Subcutaneous abdominal adipose tissue (tissue), 5 donors: ENCODE data around the gene FFAR2.

Source experiments
- H3K27ac ChIP-seq: one replicate; pipeline ENCODE4 v1.7.0; 2013; ENCODE audit warnings: low read depth, mild to moderate bottlenecking, inconsistent platforms, low read length, moderate library complexity
- H3K27me3 ChIP-seq, 5 donors: one replicate each; pipeline ENCODE4 v1.7.0; 2013; ENCODE audit warnings: low read length in 5 of 5, inconsistent platforms in 1 of 5; ENCODE audit not compliant: control insufficient read depth in 5 of 5, insufficient read depth in 4 of 5
- H3K36me3 ChIP-seq, 5 donors: one replicate each; pipeline ENCODE4 v1.7.0; 2013; ENCODE audit warnings: low read length in 5 of 5; ENCODE audit not compliant: control insufficient read depth in 5 of 5, insufficient read depth in 5 of 5
- H3K4me1 ChIP-seq, 5 donors: one replicate each; pipeline ENCODE4 v1.7.0; 2013; ENCODE audit warnings: low read length in 5 of 5, mild to moderate bottlenecking in 3 of 5, moderate library complexity in 1 of 5; ENCODE audit not compliant: control insufficient read depth in 5 of 5, insufficient read depth in 5 of 5
- H3K4me3 ChIP-seq, 5 donors: one replicate each; pipeline ENCODE4 v1.7.0; 2013; ENCODE audit warnings: low read length in 5 of 5, low read depth in 1 of 5
- H3K9ac ChIP-seq, 5 donors: one replicate each; pipeline ENCODE4 v1.7.0; 2013; ENCODE audit warnings: low read length in 5 of 5, mild to moderate bottlenecking in 4 of 5, moderate library complexity in 3 of 5
- H3K9me3 ChIP-seq, 5 donors: one replicate each; pipeline ENCODE4 v1.7.0; 2013; ENCODE audit warnings: low read length in 5 of 5; ENCODE audit not compliant: control insufficient read depth in 5 of 5
- donor health status: healthy.
- donor health status: healthy.
- donor health status: healthy.
- donor health status: healthy.
- donor health status: healthy.

FFAR2 gene

GRCh38 chr19:35495107-35496064 lies 47.3 kb downstream of the FFAR2 start:
- Histone ChIP-seq H3K27ac (no peak overlapping the region), H3K4me3 (peak overlapping the region in 1 of 5 donors; percentile 25), H3K27me3 (peaks cover 0 to 14% (median 3%) of the 10 kb centered on the region in 5 donors), H3K4me1 (peaks cover 0 to 8% (median 6%) of the 10 kb centered on the region in 5 donors), H3K9me3 (no peaks in the 10 kb centered on the region), H3K36me3 (no peaks in the 10 kb centered on the region), H3K9ac (no peak overlapping the region)

GRCh38 chr19:35497406-35497805 lies 49.3 kb downstream of the FFAR2 start:
- no peak overlapping the region for H3K4me3 ChIP-seq
- peaks cover 0 to 9% (median 7%) of the 10 kb centered on the region in 5 donors for H3K27me3 ChIP-seq
- H3K9me3 ChIP-seq, result no peaks in the 10 kb centered on the region
- no peak overlapping the region for H3K27ac ChIP-seq
- H3K9ac ChIP-seq, result no peak overlapping the region
- H3K4me1 ChIP-seq, result peaks cover 0 to 8% (median 6%) of the 10 kb centered on the region in 5 donors
- H3K36me3 ChIP-seq, result no peaks in the 10 kb centered on the region

DNA sequence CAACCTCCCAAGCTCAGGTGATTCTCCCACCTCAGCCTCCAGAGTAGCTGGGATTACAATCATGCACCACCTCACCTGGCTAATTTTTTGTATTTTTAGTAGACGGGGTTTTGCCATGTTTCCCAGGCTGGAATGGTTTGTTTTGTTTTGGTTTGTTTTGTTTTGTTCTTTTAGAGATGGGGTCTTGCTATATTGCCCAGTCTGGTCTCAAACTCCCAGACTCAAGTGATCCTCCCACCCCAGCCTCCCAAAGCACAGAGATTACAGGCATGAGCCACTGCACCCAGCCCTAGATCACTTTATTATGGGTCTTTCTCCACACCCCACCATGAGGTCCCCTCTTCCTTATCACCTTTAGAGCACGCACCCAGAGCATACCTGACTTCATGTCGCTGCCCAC lies 50.2 kb downstream of the FFAR2 start:
- H3K27me3 ChIP-seq, result peaks cover 0 to 8% (median 6%) of the 10 kb centered on the region in 5 donors
- H3K4me3 ChIP-seq, result no peak overlapping the region
- peaks cover 0 to 8% (median 6%) of the 10 kb centered on the region in 5 donors for H3K4me1 ChIP-seq
- H3K9me3 ChIP-seq, result no peaks in the 10 kb centered on the region
- no peaks in the 10 kb centered on the region for H3K36me3 ChIP-seq
- no peak overlapping the region for H3K9ac ChIP-seq
- H3K27ac ChIP-seq, result no peak overlapping the region

GRCh38 chr19:35498984-35499527 lies 51.0 kb downstream of the FFAR2 start:
- no peak overlapping the region for H3K27ac ChIP-seq
- no peaks in the 10 kb centered on the region for H3K9me3 ChIP-seq
- H3K27me3 ChIP-seq, result peaks cover 0 to 9% (median 7%) of the 10 kb centered on the region in 5 donors
- H3K36me3 ChIP-seq, result no peaks in the 10 kb centered on the region
- no peak overlapping the region for H3K4me3 ChIP-seq
- H3K9ac ChIP-seq, result no peak overlapping the region
- H3K4me1 ChIP-seq, result peaks cover 0 to 8% (median 6%) of the 10 kb centered on the region in 5 donors

DNA sequence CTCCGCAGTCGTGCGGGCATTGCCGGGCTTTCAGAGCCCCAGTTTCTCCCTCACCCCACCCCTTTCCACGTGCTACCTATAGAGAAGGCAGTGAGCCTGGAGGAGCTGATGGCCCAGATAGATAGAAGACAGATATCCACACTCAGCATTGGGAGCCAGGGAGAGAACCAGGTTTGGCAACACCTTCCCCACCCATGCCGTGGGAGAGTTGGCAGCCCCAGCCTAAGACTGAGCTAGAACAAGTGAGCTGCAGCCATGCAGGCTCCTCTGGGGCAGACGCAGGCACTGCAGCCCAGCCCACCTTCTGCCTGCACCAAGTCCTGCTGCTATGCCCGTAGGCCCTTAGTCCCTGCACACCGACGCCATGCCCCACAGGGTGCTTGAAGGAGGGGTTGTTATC lies 52.6 kb downstream of the FFAR2 start:
- Histone ChIP-seq H3K27ac (no peak overlapping the region), H3K4me3 (no peak overlapping the region), H3K9ac (no peak overlapping the region), H3K4me1 (peaks cover 0 to 1% (median 0%) of the 10 kb centered on the region in 5 donors), H3K36me3 (no peaks in the 10 kb centered on the region), H3K9me3 (no peaks in the 10 kb centered on the region), H3K27me3 (peaks cover 0 to 18% (median 8%) of the 10 kb centered on the region in 5 donors)
